WTC11 (cell line): ENCODE measurements around the gene AGAP1. TPM values are rescaled to one million over a fixed set of nuclear protein-coding genes. Genes with fewer than 3 reads are reported as not detected.

Experiments
- ATAC-seq: fragments of 200-7000 bp; cut with Tn5 transposase; 2 replicates; pipeline ENCODE4 v1.10.0; 2021; ENCODE audit warnings: mild to moderate bottlenecking, moderate library complexity
- CTCF ChIA-PET: fragments of 300-600 bp; sonication (Branson Sonifier 250); formaldehyde crosslinking; loops from one replicate; lab custom pipeline; 2021; ENCODE audit warnings: antibody characterized with exemption; lab: Charles Lee
- POLR2A ChIA-PET: fragments of 350-600 bp; sonication (Branson Sonifier 250); formaldehyde crosslinking; loops from one replicate; lab custom pipeline; 2021; ENCODE audit warnings: antibody characterized with exemption; lab: Charles Lee
- DNase-seq: peaks from one replicate; pipeline ENCODE4 v3.0.0; 2021; ENCODE audit warnings: low spot score
- H3K27ac Mint-ChIP-seq: 2 replicates; pipeline ENCODE4 v1.8.0; 2021; ENCODE audit warnings: mixed read lengths
- H3K27me3 Mint-ChIP-seq: 2 replicates; pipeline ENCODE4 v1.8.0; 2021; ENCODE audit warnings: low read depth, mild to moderate bottlenecking, moderate library complexity, mixed read lengths
- H3K36me3 Mint-ChIP-seq: 2 replicates; pipeline ENCODE4 v1.8.0; 2021; ENCODE audit warnings: mixed read lengths
- H3K4me1 Mint-ChIP-seq: 2 replicates; pipeline ENCODE4 v1.8.0; 2022; ENCODE audit warnings: mixed read lengths
- H3K4me3 Mint-ChIP-seq: 2 replicates; pipeline ENCODE4 v1.8.0; 2021; ENCODE audit warnings: mild to moderate bottlenecking, moderate library complexity, mixed read lengths
- H3K9me3 Mint-ChIP-seq: 2 replicates; pipeline ENCODE4 v1.8.0; 2021; ENCODE audit warnings: mixed read lengths
- CBFB ChIP-seq: sonication (generic); formaldehyde crosslinking; IDR thresholded peaks from 2 replicates; pipeline ENCODE4 v1.8.1; 2022; ENCODE audit warnings: mild to moderate bottlenecking, low read depth, missing genetic modification reagents
- CREB1 ChIP-seq: sonication (generic); formaldehyde crosslinking; IDR thresholded peaks from 2 replicates; pipeline ENCODE4 v1.8.0; 2023; ENCODE audit warnings: mild to moderate bottlenecking, missing genetic modification reagents
- EMX1 ChIP-seq: fragments of 250-450 bp; sonication (Bioruptor Pico); IDR thresholded peaks from 2 replicates; pipeline ENCODE4 v1.8.0; 2021; ENCODE audit warnings: mild to moderate bottlenecking
- ETV6 ChIP-seq: sonication (generic); formaldehyde crosslinking; IDR thresholded peaks from 2 replicates; pipeline ENCODE4 v1.8.1; 2022; ENCODE audit warnings: mild to moderate bottlenecking, missing genetic modification reagents
- GRHL2 ChIP-seq: fragments of 250-450 bp; sonication (Bioruptor Pico); IDR thresholded peaks from 2 replicates; pipeline ENCODE4 v1.8.0; 2022; ENCODE audit warnings: mild to moderate bottlenecking, moderate library complexity; ENCODE audit not compliant: insufficient replicate concordance, severe bottlenecking
- IRF2 ChIP-seq: sonication (generic); formaldehyde crosslinking; IDR thresholded peaks from 2 replicates; pipeline ENCODE4 v1.8.0; 2022; ENCODE audit warnings: low read depth, missing genetic modification reagents, borderline replicate concordance
- KAT7 ChIP-seq: sonication (generic); formaldehyde crosslinking; IDR thresholded peaks from 2 replicates; pipeline ENCODE4 v1.8.1; 2023; ENCODE audit warnings: missing genetic modification reagents, mild to moderate bottlenecking, borderline replicate concordance
- MYBL2 ChIP-seq: sonication (generic); formaldehyde crosslinking; IDR thresholded peaks from 2 replicates; pipeline ENCODE4 v1.8.1; 2023; ENCODE audit warnings: mild to moderate bottlenecking, moderate library complexity, missing genetic modification reagents
- NR1H2 ChIP-seq: sonication (generic); formaldehyde crosslinking; IDR thresholded peaks from 2 replicates; pipeline ENCODE4 v1.9.0; 2021; ENCODE audit warnings: mild to moderate bottlenecking, moderate library complexity, missing genetic modification reagents
- OVOL2 ChIP-seq: fragments of 250-450 bp; sonication (Bioruptor Pico); IDR thresholded peaks from 2 replicates; pipeline ENCODE4 v1.9.0; 2021; ENCODE audit warnings: mild to moderate bottlenecking, borderline replicate concordance
- PRRX2 ChIP-seq: fragments of 250-450 bp; sonication (Bioruptor Pico); IDR thresholded peaks from 2 replicates; pipeline ENCODE4 v1.8.0; 2021; ENCODE audit warnings: mild to moderate bottlenecking
- TP53 ChIP-seq: sonication (generic); formaldehyde crosslinking; IDR thresholded peaks from 2 replicates; pipeline ENCODE4 v1.8.1; 2023; ENCODE audit warnings: mild to moderate bottlenecking, missing genetic modification reagents
- ZBTB21 ChIP-seq: sonication (generic); formaldehyde crosslinking; IDR thresholded peaks from 2 replicates; pipeline ENCODE4 v1.8.1; 2023; ENCODE audit warnings: mild to moderate bottlenecking, missing genetic modification reagents, borderline replicate concordance
- ZNF121 ChIP-seq: sonication (generic); formaldehyde crosslinking; IDR thresholded peaks from 2 replicates; pipeline ENCODE4 v1.8.0; 2023; ENCODE audit warnings: missing genetic modification reagents
- ZNF219 ChIP-seq: sonication (generic); formaldehyde crosslinking; IDR thresholded peaks from 2 replicates; pipeline ENCODE4 v1.8.0; 2023; ENCODE audit warnings: missing genetic modification reagents, mild to moderate bottlenecking, borderline replicate concordance
- ZNF232 ChIP-seq: sonication (generic); formaldehyde crosslinking; IDR thresholded peaks from 2 replicates; pipeline ENCODE4 v1.8.0; 2022; ENCODE audit warnings: mild to moderate bottlenecking, missing genetic modification reagents
- ZNF423 ChIP-seq: fragments of 250-450 bp; sonication (Bioruptor Pico); IDR thresholded peaks from 2 replicates; pipeline ENCODE4 v2.1.2; 2022; ENCODE audit warnings: mild to moderate bottlenecking, moderate library complexity
- total RNA-seq: library from RNA; stranded (reverse); gene quantifications from 3 replicates; pipeline ENCODE4 v1.2.3, GENCODE V29; 2021
- TF ChIP-seq, protein P1 (sequence below): fragments of 250-450 bp; sonication (Bioruptor Pico); conservative IDR thresholded peaks from 2 replicates; pipeline ENCODE4 v1.9.0; 2021; ENCODE audit warnings: mild to moderate bottlenecking
- TF ChIP-seq, protein P2 (sequence below): sonication (generic); formaldehyde crosslinking; IDR thresholded peaks from 2 replicates; pipeline ENCODE4 v1.8.0; 2022; ENCODE audit warnings: mild to moderate bottlenecking, missing genetic modification reagents
- TF ChIP-seq, protein P3 (sequence below): sonication (generic); formaldehyde crosslinking; IDR thresholded peaks from 2 replicates; pipeline ENCODE4 v1.8.0; 2023; ENCODE audit warnings: missing genetic modification reagents, mild to moderate bottlenecking, borderline replicate concordance
- TF ChIP-seq, protein P4 (sequence below): fragments of 250-450 bp; sonication (Bioruptor Pico); IDR thresholded peaks from 2 replicates; pipeline ENCODE4 v1.9.0; 2021; ENCODE audit warnings: mild to moderate bottlenecking

AGAP1 gene
- total RNA-seq, 1 experiment from 2014 or later: 49.3 TPM

DNA sequence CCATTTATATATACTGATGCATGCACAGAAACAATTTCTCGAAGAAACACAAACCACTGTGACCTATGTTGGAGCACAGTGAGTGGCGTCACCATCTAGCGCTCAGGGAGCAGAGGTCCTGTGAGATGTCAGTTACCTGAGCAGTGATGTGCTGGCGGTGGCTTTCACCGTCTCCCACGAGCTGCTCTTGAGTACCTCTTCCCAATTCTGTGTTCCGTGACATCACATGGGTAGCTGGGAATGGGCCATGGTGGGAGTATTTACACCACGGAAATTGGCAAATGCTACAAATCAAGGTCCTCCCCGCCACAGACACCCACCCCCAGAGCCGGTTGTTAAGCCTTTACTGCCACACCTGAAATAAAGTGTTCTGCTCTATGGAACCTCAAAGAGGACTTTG is 650.0 kb downstream of the AGAP1 start:
- ChIA-PET CTCF (interaction anchor here (0.7 to 2.9 kb wide), 25 partner anchors 10 to 364 kb away, joined by 3 to 20 read pairs (median 3); partner anchors contain the start of gene GBX2), POLR2A (no interaction called here)
- H3K4me3 Mint-ChIP-seq: no peak overlapping the region
- no peak overlapping the region for H3K27ac Mint-ChIP-seq
- peaks cover 6% of the 10 kb centered on the region for H3K27me3 Mint-ChIP-seq
- H3K36me3 Mint-ChIP-seq: no peaks in the 10 kb centered on the region
- H3K9me3 Mint-ChIP-seq: no peaks in the 10 kb centered on the region
- H3K4me1 Mint-ChIP-seq: peaks cover 13% of the 10 kb centered on the region
- DNase-seq (no peak), ATAC-seq (no peak)
- TF ChIP-seq, protein P1, sequence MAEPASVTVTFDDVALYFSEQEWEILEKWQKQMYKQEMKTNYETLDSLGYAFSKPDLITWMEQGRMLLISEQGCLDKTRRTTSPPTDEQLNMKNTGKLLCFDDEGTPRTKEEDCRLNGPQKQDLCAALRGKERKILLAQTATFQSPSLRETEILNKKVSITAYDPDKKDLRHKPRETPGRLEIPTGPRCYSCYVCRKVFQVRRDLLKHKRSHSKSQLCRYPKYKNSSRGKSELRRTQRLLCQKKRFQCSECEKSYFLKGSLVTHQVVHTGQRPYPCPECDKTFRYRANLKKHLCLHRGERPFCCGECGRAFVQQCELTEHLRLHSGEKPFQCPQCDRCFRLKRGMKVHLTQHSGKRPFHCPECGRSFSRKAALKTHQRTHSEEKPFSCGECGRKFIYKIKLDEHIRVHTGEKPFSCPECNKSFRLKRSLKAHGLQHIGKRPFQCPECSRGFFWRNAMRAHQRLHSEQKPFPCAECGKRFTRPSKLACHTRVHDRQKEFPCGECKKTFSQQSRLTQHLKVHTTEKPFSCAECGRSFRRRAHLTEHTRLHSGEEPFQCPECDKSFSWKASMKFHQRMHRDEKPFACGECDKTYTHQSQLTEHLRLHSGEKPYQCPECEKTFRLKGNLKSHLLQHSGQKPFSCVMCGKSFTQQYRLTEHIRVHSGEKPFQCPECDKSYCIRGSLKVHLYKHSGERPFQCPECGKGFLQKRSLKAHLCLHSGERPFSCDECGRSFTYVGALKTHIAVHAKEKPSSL (CRISPR knock-in tag): no peak
- TF ChIP-seq OVOL2 (no peak), ZNF423 (CRISPR knock-in tag) (no peak), CREB1 (no peak), IRF2 (CRISPR knock-in tag) (no peak), GRHL2 (CRISPR knock-in tag) (no peak), ZNF219 (CRISPR knock-in tag) (no peak), KAT7 (CRISPR knock-in tag) (no peak), ETV6 (CRISPR knock-in tag) (no peak), PRRX2 (no peak), ZBTB21 (no peak)
- TF ChIP-seq, protein P2, sequence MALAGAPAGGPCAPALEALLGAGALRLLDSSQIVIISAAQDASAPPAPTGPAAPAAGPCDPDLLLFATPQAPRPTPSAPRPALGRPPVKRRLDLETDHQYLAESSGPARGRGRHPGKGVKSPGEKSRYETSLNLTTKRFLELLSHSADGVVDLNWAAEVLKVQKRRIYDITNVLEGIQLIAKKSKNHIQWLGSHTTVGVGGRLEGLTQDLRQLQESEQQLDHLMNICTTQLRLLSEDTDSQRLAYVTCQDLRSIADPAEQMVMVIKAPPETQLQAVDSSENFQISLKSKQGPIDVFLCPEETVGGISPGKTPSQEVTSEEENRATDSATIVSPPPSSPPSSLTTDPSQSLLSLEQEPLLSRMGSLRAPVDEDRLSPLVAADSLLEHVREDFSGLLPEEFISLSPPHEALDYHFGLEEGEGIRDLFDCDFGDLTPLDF (CRISPR knock-in tag): no peak
- TF ChIP-seq, protein P3, sequence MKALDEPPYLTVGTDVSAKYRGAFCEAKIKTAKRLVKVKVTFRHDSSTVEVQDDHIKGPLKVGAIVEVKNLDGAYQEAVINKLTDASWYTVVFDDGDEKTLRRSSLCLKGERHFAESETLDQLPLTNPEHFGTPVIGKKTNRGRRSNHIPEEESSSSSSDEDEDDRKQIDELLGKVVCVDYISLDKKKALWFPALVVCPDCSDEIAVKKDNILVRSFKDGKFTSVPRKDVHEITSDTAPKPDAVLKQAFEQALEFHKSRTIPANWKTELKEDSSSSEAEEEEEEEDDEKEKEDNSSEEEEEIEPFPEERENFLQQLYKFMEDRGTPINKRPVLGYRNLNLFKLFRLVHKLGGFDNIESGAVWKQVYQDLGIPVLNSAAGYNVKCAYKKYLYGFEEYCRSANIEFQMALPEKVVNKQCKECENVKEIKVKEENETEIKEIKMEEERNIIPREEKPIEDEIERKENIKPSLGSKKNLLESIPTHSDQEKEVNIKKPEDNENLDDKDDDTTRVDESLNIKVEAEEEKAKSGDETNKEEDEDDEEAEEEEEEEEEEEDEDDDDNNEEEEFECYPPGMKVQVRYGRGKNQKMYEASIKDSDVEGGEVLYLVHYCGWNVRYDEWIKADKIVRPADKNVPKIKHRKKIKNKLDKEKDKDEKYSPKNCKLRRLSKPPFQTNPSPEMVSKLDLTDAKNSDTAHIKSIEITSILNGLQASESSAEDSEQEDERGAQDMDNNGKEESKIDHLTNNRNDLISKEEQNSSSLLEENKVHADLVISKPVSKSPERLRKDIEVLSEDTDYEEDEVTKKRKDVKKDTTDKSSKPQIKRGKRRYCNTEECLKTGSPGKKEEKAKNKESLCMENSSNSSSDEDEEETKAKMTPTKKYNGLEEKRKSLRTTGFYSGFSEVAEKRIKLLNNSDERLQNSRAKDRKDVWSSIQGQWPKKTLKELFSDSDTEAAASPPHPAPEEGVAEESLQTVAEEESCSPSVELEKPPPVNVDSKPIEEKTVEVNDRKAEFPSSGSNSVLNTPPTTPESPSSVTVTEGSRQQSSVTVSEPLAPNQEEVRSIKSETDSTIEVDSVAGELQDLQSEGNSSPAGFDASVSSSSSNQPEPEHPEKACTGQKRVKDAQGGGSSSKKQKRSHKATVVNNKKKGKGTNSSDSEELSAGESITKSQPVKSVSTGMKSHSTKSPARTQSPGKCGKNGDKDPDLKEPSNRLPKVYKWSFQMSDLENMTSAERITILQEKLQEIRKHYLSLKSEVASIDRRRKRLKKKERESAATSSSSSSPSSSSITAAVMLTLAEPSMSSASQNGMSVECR (CRISPR knock-in tag): no peak
- TF ChIP-seq, all 79 proteins: peak for 0

DNA sequence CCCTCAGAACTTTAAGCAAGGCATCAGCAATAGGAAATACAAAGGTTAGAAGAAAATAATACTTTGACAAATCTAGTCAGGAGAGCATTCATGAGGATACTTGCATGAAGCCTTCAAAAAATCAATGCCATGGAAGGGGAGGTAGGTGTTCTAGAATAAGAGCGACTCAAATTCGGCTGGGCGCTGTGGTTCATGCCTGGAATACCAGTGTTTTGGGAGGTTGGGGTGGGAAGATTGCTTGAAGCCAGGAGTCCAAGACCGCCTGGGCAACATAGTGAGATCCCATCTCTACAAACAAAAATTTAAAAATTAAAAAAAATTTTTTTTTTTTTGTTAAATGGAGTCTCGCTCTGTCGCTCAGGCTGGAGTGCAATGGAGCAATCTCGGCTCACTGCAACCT is 652.6 kb downstream of the AGAP1 start:
- H3K4me3 Mint-ChIP-seq: no peak overlapping the region
- ChIA-PET POLR2A (no interaction called here), CTCF (interaction anchor here (0.7 to 1.0 kb wide), 3 partner anchors 24 to 141 kb away, joined by 3 to 4 read pairs (median 3); no protein-coding TSS in a partner anchor)
- peaks cover 16% of the 10 kb centered on the region for H3K27me3 Mint-ChIP-seq
- no peak for DNase-seq
- H3K27ac Mint-ChIP-seq: no peak overlapping the region
- no peak for ATAC-seq
- H3K4me1 Mint-ChIP-seq: peaks cover 12% of the 10 kb centered on the region
- no peaks in the 10 kb centered on the region; the same call in 1 of the 2 replicates for H3K36me3 Mint-ChIP-seq
- H3K9me3 Mint-ChIP-seq: peaks cover 11% of the 10 kb centered on the region
- TF ChIP-seq ZNF219 (CRISPR knock-in tag) (no peak), NR1H2 (CRISPR knock-in tag) (no peak), CBFB (CRISPR knock-in tag) (no peak), ZNF121 (no peak), OVOL2 (no peak), ZNF232 (no peak), EMX1 (CRISPR knock-in tag) (no peak), TP53 (CRISPR knock-in tag) (no peak), MYBL2 (CRISPR knock-in tag) (no peak), PRRX2 (no peak)
- TF ChIP-seq, protein P4, sequence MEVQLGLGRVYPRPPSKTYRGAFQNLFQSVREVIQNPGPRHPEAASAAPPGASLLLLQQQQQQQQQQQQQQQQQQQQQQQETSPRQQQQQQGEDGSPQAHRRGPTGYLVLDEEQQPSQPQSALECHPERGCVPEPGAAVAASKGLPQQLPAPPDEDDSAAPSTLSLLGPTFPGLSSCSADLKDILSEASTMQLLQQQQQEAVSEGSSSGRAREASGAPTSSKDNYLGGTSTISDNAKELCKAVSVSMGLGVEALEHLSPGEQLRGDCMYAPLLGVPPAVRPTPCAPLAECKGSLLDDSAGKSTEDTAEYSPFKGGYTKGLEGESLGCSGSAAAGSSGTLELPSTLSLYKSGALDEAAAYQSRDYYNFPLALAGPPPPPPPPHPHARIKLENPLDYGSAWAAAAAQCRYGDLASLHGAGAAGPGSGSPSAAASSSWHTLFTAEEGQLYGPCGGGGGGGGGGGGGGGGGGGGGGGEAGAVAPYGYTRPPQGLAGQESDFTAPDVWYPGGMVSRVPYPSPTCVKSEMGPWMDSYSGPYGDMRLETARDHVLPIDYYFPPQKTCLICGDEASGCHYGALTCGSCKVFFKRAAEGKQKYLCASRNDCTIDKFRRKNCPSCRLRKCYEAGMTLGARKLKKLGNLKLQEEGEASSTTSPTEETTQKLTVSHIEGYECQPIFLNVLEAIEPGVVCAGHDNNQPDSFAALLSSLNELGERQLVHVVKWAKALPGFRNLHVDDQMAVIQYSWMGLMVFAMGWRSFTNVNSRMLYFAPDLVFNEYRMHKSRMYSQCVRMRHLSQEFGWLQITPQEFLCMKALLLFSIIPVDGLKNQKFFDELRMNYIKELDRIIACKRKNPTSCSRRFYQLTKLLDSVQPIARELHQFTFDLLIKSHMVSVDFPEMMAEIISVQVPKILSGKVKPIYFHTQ: no peak
- TF ChIP-seq, protein P1 (CRISPR knock-in tag): no peak
